A549 (cell line): Measurements from ENCODE around the gene C16orf54.

Experiments used
- BHLHE40 ChIP-seq: IDR thresholded peaks from 2 replicates; pipeline ENCODE4 v1.6.1; 2012; ENCODE audit warnings: low read depth, low read length, inconsistent platforms
- CBX2 ChIP-seq: fragments of 200-600 bp; sonication (generic); IDR thresholded peaks from 2 replicates; pipeline ENCODE4 v1.6.1; 2016; ENCODE audit warnings: low read depth, mild to moderate bottlenecking, borderline replicate concordance
- CTCF ChIP-seq: fragments of >200 bp; sonication (Bioruptor Twin); formaldehyde crosslinking; IDR thresholded peaks from 3 replicates; pipeline ENCODE4 v1.5.1; 2016
- HDAC2 ChIP-seq: fragments of 200-600 bp; sonication (generic); IDR thresholded peaks from 2 replicates; pipeline ENCODE4 v1.6.1; 2016
- JUN ChIP-seq, 2 experiments: fragments of >200 bp; sonication (Bioruptor Twin); formaldehyde crosslinking; IDR thresholded peaks; 2 replicates in 1 of 2; 3 replicates in 1 of 2; pipeline ENCODE4 v1.6.1; 2016 to 2017
- MYC ChIP-seq: IDR thresholded peaks from 2 replicates; pipeline ENCODE4 v1.6.1; 2012; ENCODE audit warnings: mild to moderate bottlenecking, inconsistent platforms, low read length, improper control_type of control experiment, borderline replicate concordance
- PHF8 ChIP-seq: fragments of 200-600 bp; sonication (generic); IDR thresholded peaks from 2 replicates; pipeline ENCODE4 v1.6.1; 2016; ENCODE audit warnings: low read depth, mild to moderate bottlenecking, antibody characterized with exemption, moderate library complexity, borderline replicate concordance
- POLR2A ChIP-seq: IDR thresholded peaks from 2 replicates; pipeline ENCODE4 v1.6.1; 2012; ENCODE audit warnings: mild to moderate bottlenecking, low read length
- RCOR1 ChIP-seq: fragments of 150-350 bp; IDR thresholded peaks from 2 replicates; pipeline ENCODE4 v1.6.1; 2014; ENCODE audit warnings: antibody characterized with exemption, low read length, low read depth
- REST ChIP-seq: fragments of 200-600 bp; sonication (generic); IDR thresholded peaks from 2 replicates; pipeline ENCODE4 v1.6.1; 2016; ENCODE audit warnings: antibody characterized with exemption, mild to moderate bottlenecking, moderate library complexity
- USF2 ChIP-seq: fragments of 450-650 bp; IDR thresholded peaks from 2 replicates; pipeline ENCODE4 v1.6.1; 2014; ENCODE audit warnings: antibody characterized with exemption
- ZNF302 ChIP-seq: fragments of 250-450 bp; sonication (Bioruptor Pico); IDR thresholded peaks from 2 replicates; pipeline ENCODE4 v1.9.0; 2021; ENCODE audit warnings: inconsistent platforms, mild to moderate bottlenecking, moderate library complexity

- no peak for TF ChIP-seq JUN (IDR thresholded peaks at IDR 0.05)
- no peak for TF ChIP-seq POLR2A
- TF ChIP-seq CTCF: no peak
- no peak for TF ChIP-seq CBX2
- no peak for TF ChIP-seq MYC
- TF ChIP-seq BHLHE40: no peak
- no peak for TF ChIP-seq REST
- TF ChIP-seq USF2: no peak
- no peak for TF ChIP-seq HDAC2
- no peak for TF ChIP-seq ZNF302 (CRISPR knock-in tag)
- TF ChIP-seq RCOR1: no peak
- TF ChIP-seq PHF8: no peak
Measured at GRCh38 chr16:29698484-29699323, 47.1 kb downstream of the C16orf54 start.
